GM12878 (cell line): Measurements from ENCODE around the gene IFITM5. TPM values are rescaled to one million over a fixed set of nuclear protein-coding genes. Genes with fewer than 3 reads are reported as not detected.
A peak's percentile ranks its signal among the peaks of the same experiment; 100 is the strongest.

Experiments used
- ATF7 ChIP-seq: fragments of 450-650 bp; IDR thresholded peaks from 2 replicates; pipeline ENCODE4 v1.6.1; 2016; ENCODE audit warnings: low read depth, mild to moderate bottlenecking
- CREB1 ChIP-seq: IDR thresholded peaks from 2 replicates; pipeline ENCODE4 v1.6.1; 2012; ENCODE audit warnings: low read depth, mild to moderate bottlenecking, inconsistent platforms
- EP300 ChIP-seq, 2 experiments: fragments of 150-350 bp in 1 of 2; IDR thresholded peaks; 2 replicates each; pipeline ENCODE4 v1.6.1; 2011 to 2012; ENCODE audit warnings: low read depth in 2 of 2, low read length in 2 of 2, borderline replicate concordance in 1 of 2, improper control_type of control experiment in 1 of 2, inconsistent platforms in 1 of 2; ENCODE audit not compliant: control insufficient read depth in 1 of 2
- HCFC1 ChIP-seq: fragments of 150-350 bp; IDR thresholded peaks from 2 replicates; pipeline ENCODE4 v1.6.1; 2014; ENCODE audit warnings: low read length
- NBN ChIP-seq: fragments of 450-650 bp; IDR thresholded peaks from 2 replicates; pipeline ENCODE4 v1.6.1; 2016
- PAX5 ChIP-seq: IDR thresholded peaks from 2 replicates; pipeline ENCODE4 v1.6.1; 2011; ENCODE audit warnings: low read depth, low read length, borderline replicate concordance
- PML ChIP-seq: IDR thresholded peaks from 2 replicates; pipeline ENCODE4 v1.6.1; 2012; ENCODE audit warnings: low read length, inconsistent platforms
- RCOR1 ChIP-seq: conservative IDR thresholded peaks from 2 replicates; pipeline ENCODE4 v1.6.1; 2012; ENCODE audit warnings: low read depth, low read length, improper control_type of control experiment
- SIN3A ChIP-seq: IDR thresholded peaks from 2 replicates; pipeline ENCODE4 v1.6.1; 2012; ENCODE audit warnings: low read depth, low read length, improper control_type of control experiment
- SIX5 ChIP-seq: IDR thresholded peaks from 2 replicates; pipeline ENCODE4 v1.6.1; 2011; ENCODE audit warnings: mild to moderate bottlenecking, low read depth, low read length, moderate library complexity; ENCODE audit not compliant: severe bottlenecking
- SMAD1 ChIP-seq: fragments of 450-650 bp; IDR thresholded peaks from 2 replicates; pipeline ENCODE4 v1.6.1; 2018; ENCODE audit warnings: mild to moderate bottlenecking, low read depth; ENCODE audit not compliant: partially characterized antibody
- SMARCA5 ChIP-seq: fragments of 450-650 bp; IDR thresholded peaks from 2 replicates; pipeline ENCODE4 v1.6.1; 2017; ENCODE audit warnings: mild to moderate bottlenecking
- SREBF1 ChIP-seq: IDR thresholded peaks from 2 replicates; pipeline ENCODE4 v1.6.1; 2012; ENCODE audit warnings: mild to moderate bottlenecking, low read length
- STAT3 ChIP-seq: IDR thresholded peaks from 2 replicates; pipeline ENCODE4 v1.6.1; 2011; ENCODE audit warnings: low read depth, low read length, improper control_type of control experiment
- TAF1 ChIP-seq: IDR thresholded peaks from 2 replicates; pipeline ENCODE4 v1.6.1; 2011; ENCODE audit warnings: mild to moderate bottlenecking, low read depth, low read length, borderline replicate concordance
- TBL1XR1 ChIP-seq: IDR thresholded peaks from 2 replicates; pipeline ENCODE4 v1.6.1; 2012; ENCODE audit warnings: low read depth, low read length, improper control_type of control experiment
- polyA plus RNA-seq, 11 experiments: library from polyadenylated mRNA; depleted of rRNA in 4 of 11; unstranded in 6 of 11; stranded (reverse) in 5 of 11; fragments of >200 nt; fragmentation: Nextera tagmentation in 4 of 11; fragmentation: Illumina TruSeq in 1 of 11; extraction: Ambion mirVana in 4 of 11; extraction: Trizol in 1 of 11; gene quantifications; 1 replicate in 1 of 11; 2 replicates in 10 of 11; pipeline versions ENCODE4 v1.2.1 to v1.2.3, GENCODE V29; 2011 to 2016; ENCODE audit warnings: inconsistent platforms in 2 of 11, missing spikeins in 2 of 11, low read depth in 1 of 11
- total RNA-seq, 4 experiments: library from RNA; depleted of rRNA in 3 of 4; stranded (reverse); fragments of >200 nt in 3 of 4; fragmentation: Illumina TruSeq in 1 of 4; extraction: Trizol in 1 of 4; gene quantifications; 2 replicates each; pipeline versions ENCODE4 v1.2.1 to v1.2.3, GENCODE V29; 2013 to 2021
- TF ChIP-seq, protein P1 (sequence below): IDR thresholded peaks from 2 replicates; pipeline ENCODE4 v1.6.1; 2012; ENCODE audit warnings: improper control_type of control experiment, low read depth, low read length; ENCODE audit not compliant: insufficient replicate concordance
- TF ChIP-seq, protein P2 (sequence below): fragments of 450-650 bp; formaldehyde crosslinking; IDR thresholded peaks from 2 replicates; pipeline ENCODE4 v1.4.0; 2022; ENCODE audit warnings: mild to moderate bottlenecking, moderate library complexity
- TF ChIP-seq, protein P3 (sequence below): IDR thresholded peaks from 2 replicates; pipeline ENCODE4 v1.6.1; 2012; ENCODE audit warnings: mild to moderate bottlenecking, low read depth, low read length

The IFITM5 gene
- total and polyA plus RNA-seq, 10 of the 15 experiments (the other 5 are each of a cell fraction or from before 2014, with no cell fraction given): not detected

DNA sequence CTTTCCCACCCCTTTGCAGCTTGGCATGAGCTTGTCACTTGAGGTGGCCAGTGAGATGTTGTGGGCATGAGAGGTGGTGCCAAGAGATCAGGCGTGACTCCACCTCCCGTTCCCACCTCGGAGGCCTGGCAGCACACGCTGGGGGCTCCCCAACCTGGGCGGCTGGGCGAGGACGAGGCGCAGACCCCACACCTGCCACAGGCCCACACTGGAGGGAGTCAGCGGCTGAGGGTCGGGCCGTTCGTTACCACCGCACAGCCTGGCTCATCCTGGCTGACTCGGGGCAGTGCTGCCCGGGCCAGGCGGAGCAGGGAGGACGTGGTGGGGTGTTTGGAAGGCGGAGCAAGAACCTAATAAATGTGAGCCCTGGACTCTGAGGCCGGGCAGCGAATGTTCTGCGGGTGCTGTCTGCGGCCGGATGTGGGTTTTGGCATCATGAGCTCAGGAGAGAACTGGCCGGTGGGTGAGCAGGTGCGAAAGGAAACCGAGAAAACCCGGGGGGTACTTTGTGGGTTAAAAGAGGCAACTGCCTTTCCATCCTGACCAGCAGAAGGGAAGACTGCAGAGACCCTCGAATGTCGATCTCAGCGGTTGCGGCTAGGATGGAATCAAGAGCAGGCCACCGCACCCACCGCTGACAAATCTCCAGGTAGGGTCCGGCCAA, 31.5 kb upstream of the IFITM5 start (continued):
- TF ChIP-seq, protein P1, sequence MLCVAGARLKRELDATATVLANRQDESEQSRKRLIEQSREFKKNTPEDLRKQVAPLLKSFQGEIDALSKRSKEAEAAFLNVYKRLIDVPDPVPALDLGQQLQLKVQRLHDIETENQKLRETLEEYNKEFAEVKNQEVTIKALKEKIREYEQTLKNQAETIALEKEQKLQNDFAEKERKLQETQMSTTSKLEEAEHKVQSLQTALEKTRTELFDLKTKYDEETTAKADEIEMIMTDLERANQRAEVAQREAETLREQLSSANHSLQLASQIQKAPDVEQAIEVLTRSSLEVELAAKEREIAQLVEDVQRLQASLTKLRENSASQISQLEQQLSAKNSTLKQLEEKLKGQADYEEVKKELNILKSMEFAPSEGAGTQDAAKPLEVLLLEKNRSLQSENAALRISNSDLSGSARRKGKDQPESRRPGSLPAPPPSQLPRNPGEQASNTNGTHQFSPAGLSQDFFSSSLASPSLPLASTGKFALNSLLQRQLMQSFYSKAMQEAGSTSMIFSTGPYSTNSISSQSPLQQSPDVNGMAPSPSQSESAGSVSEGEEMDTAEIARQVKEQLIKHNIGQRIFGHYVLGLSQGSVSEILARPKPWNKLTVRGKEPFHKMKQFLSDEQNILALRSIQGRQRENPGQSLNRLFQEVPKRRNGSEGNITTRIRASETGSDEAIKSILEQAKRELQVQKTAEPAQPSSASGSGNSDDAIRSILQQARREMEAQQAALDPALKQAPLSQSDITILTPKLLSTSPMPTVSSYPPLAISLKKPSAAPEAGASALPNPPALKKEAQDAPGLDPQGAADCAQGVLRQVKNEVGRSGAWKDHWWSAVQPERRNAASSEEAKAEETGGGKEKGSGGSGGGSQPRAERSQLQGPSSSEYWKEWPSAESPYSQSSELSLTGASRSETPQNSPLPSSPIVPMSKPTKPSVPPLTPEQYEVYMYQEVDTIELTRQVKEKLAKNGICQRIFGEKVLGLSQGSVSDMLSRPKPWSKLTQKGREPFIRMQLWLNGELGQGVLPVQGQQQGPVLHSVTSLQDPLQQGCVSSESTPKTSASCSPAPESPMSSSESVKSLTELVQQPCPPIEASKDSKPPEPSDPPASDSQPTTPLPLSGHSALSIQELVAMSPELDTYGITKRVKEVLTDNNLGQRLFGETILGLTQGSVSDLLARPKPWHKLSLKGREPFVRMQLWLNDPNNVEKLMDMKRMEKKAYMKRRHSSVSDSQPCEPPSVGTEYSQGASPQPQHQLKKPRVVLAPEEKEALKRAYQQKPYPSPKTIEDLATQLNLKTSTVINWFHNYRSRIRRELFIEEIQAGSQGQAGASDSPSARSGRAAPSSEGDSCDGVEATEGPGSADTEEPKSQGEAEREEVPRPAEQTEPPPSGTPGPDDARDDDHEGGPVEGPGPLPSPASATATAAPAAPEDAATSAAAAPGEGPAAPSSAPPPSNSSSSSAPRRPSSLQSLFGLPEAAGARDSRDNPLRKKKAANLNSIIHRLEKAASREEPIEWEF: no peak
- TF ChIP-seq, protein P2, sequence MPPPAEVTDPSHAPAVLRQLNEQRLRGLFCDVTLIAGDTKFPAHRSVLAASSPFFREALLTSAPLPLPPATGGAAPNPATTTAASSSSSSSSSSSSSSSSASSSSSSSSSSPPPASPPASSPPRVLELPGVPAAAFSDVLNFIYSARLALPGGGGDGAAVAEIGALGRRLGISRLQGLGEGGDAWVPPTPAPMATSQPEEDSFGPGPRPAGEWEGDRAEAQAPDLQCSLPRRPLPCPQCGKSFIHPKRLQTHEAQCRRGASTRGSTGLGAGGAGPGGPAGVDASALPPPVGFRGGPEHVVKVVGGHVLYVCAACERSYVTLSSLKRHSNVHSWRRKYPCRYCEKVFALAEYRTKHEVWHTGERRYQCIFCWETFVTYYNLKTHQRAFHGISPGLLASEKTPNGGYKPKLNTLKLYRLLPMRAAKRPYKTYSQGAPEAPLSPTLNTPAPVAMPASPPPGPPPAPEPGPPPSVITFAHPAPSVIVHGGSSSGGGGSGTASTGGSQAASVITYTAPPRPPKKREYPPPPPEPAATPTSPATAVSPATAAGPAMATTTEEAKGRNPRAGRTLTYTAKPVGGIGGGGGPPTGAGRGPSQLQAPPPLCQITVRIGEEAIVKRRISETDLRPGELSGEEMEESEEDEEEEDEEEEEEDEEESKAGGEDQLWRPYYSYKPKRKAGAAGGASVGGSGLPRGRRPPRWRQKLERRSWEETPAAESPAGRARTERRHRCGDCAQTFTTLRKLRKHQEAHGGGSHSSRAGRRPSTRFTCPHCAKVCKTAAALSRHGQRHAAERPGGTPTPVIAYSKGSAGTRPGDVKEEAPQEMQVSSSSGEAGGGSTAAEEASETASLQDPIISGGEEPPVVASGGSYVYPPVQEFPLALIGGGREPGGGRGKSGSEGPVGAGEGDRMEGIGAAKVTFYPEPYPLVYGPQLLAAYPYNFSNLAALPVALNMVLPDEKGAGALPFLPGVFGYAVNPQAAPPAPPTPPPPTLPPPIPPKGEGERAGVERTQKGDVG (CRISPR knock-in tag): 0 out of 2 replicates have a peak, but pooled peaks have one; percentile 40
- TF ChIP-seq PML: no peak
- TF ChIP-seq TAF1: no peak
- peak; percentile 54; the same call in 1 of the 2 replicates for TF ChIP-seq NBN
- no peak for TF ChIP-seq SIX5
- peak; percentile 57; the same call in 1 of the 2 replicates for TF ChIP-seq TBL1XR1
- no peak for TF ChIP-seq STAT3
- peak; percentile 80; a peak in 3 of 4 replicates for TF ChIP-seq EP300 (IDR thresholded peaks at IDR 0.05; ENCODE audit: borderline replicate concordance in 1 of 2, control insufficient read depth in 1 of 2, low read depth in 2 of 2, low read length in 2 of 2)
- TF ChIP-seq, protein P3, sequence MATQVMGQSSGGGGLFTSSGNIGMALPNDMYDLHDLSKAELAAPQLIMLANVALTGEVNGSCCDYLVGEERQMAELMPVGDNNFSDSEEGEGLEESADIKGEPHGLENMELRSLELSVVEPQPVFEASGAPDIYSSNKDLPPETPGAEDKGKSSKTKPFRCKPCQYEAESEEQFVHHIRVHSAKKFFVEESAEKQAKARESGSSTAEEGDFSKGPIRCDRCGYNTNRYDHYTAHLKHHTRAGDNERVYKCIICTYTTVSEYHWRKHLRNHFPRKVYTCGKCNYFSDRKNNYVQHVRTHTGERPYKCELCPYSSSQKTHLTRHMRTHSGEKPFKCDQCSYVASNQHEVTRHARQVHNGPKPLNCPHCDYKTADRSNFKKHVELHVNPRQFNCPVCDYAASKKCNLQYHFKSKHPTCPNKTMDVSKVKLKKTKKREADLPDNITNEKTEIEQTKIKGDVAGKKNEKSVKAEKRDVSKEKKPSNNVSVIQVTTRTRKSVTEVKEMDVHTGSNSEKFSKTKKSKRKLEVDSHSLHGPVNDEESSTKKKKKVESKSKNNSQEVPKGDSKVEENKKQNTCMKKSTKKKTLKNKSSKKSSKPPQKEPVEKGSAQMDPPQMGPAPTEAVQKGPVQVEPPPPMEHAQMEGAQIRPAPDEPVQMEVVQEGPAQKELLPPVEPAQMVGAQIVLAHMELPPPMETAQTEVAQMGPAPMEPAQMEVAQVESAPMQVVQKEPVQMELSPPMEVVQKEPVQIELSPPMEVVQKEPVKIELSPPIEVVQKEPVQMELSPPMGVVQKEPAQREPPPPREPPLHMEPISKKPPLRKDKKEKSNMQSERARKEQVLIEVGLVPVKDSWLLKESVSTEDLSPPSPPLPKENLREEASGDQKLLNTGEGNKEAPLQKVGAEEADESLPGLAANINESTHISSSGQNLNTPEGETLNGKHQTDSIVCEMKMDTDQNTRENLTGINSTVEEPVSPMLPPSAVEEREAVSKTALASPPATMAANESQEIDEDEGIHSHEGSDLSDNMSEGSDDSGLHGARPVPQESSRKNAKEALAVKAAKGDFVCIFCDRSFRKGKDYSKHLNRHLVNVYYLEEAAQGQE: no peak
- peak; percentile 81 for TF ChIP-seq SMARCA5
- peak; percentile 75 for TF ChIP-seq PAX5
- no peak for TF ChIP-seq SMAD1
- peak; percentile 75 for TF ChIP-seq ATF7
- 0 out of 2 replicates have a peak, but pooled peaks have one; percentile 48 for TF ChIP-seq RCOR1
- no peak for TF ChIP-seq SREBF1
- no peak for TF ChIP-seq CREB1
- TF ChIP-seq SIN3A: no peak
- no peak for TF ChIP-seq HCFC1
